CD4-positive, CD25-positive, alpha-beta regulatory T cell (primary cell): Measurements from ENCODE around the gene MSGN1. TPM values are rescaled to one million over a fixed set of nuclear protein-coding genes. Genes with fewer than 3 reads are reported as not detected.

Experiments used
- ATAC-seq, 2 donors: fragments of 150-1000 bp; cut with Tn5 transposase; one replicate each; pipeline ENCODE4 v1.10.0; 2021; ENCODE audit warnings: low read depth in 2 of 2, moderate number of reproducible peaks in 2 of 2, moderate library complexity in 1 of 2
- DNase-seq, 3 donors: peaks; one replicate each; pipeline versions ENCODE4 v3.0.0 to v3.0.0-alpha.2; 2012 to 2022; ENCODE audit warnings: mixed read lengths in 1 of 3
- H3K27ac ChIP-seq: one replicate; pipeline ENCODE4 v1.7.0; 2013; ENCODE audit warnings: mild to moderate bottlenecking, low read length; ENCODE audit not compliant: insufficient read depth, poor library complexity, severe bottlenecking
- H3K27me3 ChIP-seq: one replicate; pipeline ENCODE4 v1.7.0; 2013; ENCODE audit warnings: low read length; ENCODE audit not compliant: control insufficient read depth, insufficient read depth
- H3K36me3 ChIP-seq: one replicate; pipeline ENCODE4 v1.7.0; 2013; ENCODE audit warnings: mild to moderate bottlenecking, low read length, moderate library complexity; ENCODE audit not compliant: control insufficient read depth, insufficient read depth
- H3K4me1 ChIP-seq: 2 replicates; pipeline ENCODE4 v1.7.0; 2013; ENCODE audit warnings: mild to moderate bottlenecking, low read length; ENCODE audit not compliant: insufficient read depth, control insufficient read depth, poor library complexity, severe bottlenecking
- H3K4me3 ChIP-seq: one replicate; pipeline ENCODE4 v1.7.0; 2013; ENCODE audit warnings: low read depth, mild to moderate bottlenecking, low read length, moderate library complexity
- H3K9me3 ChIP-seq, 2 experiments: 1 replicate in 1 of 2; 2 replicates in 1 of 2; pipeline ENCODE4 v1.7.0; 2013; ENCODE audit warnings: low read length in 2 of 2, mild to moderate bottlenecking in 1 of 2, moderate library complexity in 1 of 2; ENCODE audit not compliant: control insufficient read depth in 2 of 2
- H3K27ac Mint-ChIP-seq, 3 donors: one replicate each; pipeline ENCODE4 v1.8.0; 2020 to 2022; ENCODE audit warnings: mild to moderate bottlenecking in 3 of 3, mixed read lengths in 3 of 3, moderate library complexity in 2 of 3
- H3K27me3 Mint-ChIP-seq: one replicate; pipeline ENCODE4 v1.8.0; 2022; ENCODE audit warnings: mild to moderate bottlenecking, mixed read lengths
- H3K36me3 Mint-ChIP-seq: one replicate; pipeline ENCODE4 v1.8.0; 2020; ENCODE audit warnings: mixed read lengths
- H3K4me1 Mint-ChIP-seq, 4 donors: one replicate each; pipeline ENCODE4 v1.8.0; 2020 to 2022; ENCODE audit warnings: mixed read lengths in 4 of 4, mild to moderate bottlenecking in 1 of 4
- H3K4me3 Mint-ChIP-seq, 4 donors: one replicate each; pipeline ENCODE4 v1.8.0; 2020 to 2022; ENCODE audit warnings: mild to moderate bottlenecking in 4 of 4, mixed read lengths in 4 of 4, moderate library complexity in 3 of 4
- H3K9me3 Mint-ChIP-seq, 7 donors: one replicate each; pipeline ENCODE4 v1.8.0; 2020 to 2022; ENCODE audit warnings: mixed read lengths in 7 of 7, mild to moderate bottlenecking in 3 of 7, moderate library complexity in 2 of 7
- polyA plus RNA-seq, 4 donors: library from polyadenylated mRNA; unstranded; fragments of 300-500 nt; fragmentation: Illumina TruSeq; gene quantifications; one replicate each; pipeline ENCODE4 v1.2.3, GENCODE V29; 2021
- total RNA-seq: library from RNA; stranded (reverse); gene quantifications from one replicate; pipeline ENCODE4 v1.2.3, GENCODE V29; 2022

The MSGN1 gene
- total and polyA plus RNA-seq, 5 donors from 2014 or later, result not detected

- no peaks in the 10 kb centered on the region for H3K36me3 Mint-ChIP-seq
These were observed 23.7 kb downstream of the MSGN1 start for GRCh38 chr2:17839959-17840358.

GRCh38 chr2:17843457-17843856 is 27.2 kb downstream of the MSGN1 start:
- ATAC-seq, result no peak

More at GRCh38 chr2:17839959-17840358, 23.7 kb downstream of the MSGN1 start:
- H3K4me3 Mint-ChIP-seq, result no peak overlapping the region
- DNase-seq (no peak), ATAC-seq (no peak)
- peaks cover 9% of the 10 kb centered on the region for H3K27me3 Mint-ChIP-seq
- peaks cover 2% of the 10 kb centered on the region for H3K27me3 ChIP-seq
- H3K4me1 Mint-ChIP-seq, result no peaks in the 10 kb centered on the region
- H3K9me3 Mint-ChIP-seq, result no peaks in the 10 kb centered on the region
- H3K36me3 ChIP-seq, result no peaks in the 10 kb centered on the region
- no peaks in the 10 kb centered on the region for H3K9me3 ChIP-seq
- H3K4me3 ChIP-seq, result no peak overlapping the region
- H3K4me1 ChIP-seq, result no peaks in the 10 kb centered on the region
- no peak overlapping the region for H3K27ac Mint-ChIP-seq
- no peak overlapping the region for H3K27ac ChIP-seq

GRCh38 chr2:17845806-17846205 is 29.5 kb downstream of the MSGN1 start:
- Histone ChIP-seq H3K36me3 (no peaks in the 10 kb centered on the region), H3K4me1 (no peaks in the 10 kb centered on the region), H3K27me3 (no peaks in the 10 kb centered on the region), H3K9me3 (no peaks in the 10 kb centered on the region), H3K27ac (no peak overlapping the region), H3K4me3 (no peak overlapping the region)
- Mint-ChIP-seq H3K4me1 (no peaks in the 10 kb centered on the region), H3K36me3 (no peaks in the 10 kb centered on the region), H3K9me3 (no peaks in the 10 kb centered on the region), H3K27ac (no peak overlapping the region), H3K4me3 (peak overlapping the region in 1 of 4 donors; percentile 56), H3K27me3 (no peaks in the 10 kb centered on the region)
- no peak for DNase-seq
- no peak for ATAC-seq

More at GRCh38 chr2:17843457-17843856, 27.2 kb downstream of the MSGN1 start:
- Mint-ChIP-seq H3K9me3 (no peaks in the 10 kb centered on the region), H3K4me3 (no peak overlapping the region), H3K36me3 (no peaks in the 10 kb centered on the region), H3K27ac (no peak overlapping the region), H3K27me3 (no peaks in the 10 kb centered on the region), H3K4me1 (no peaks in the 10 kb centered on the region)
- Histone ChIP-seq H3K27me3 (peaks cover 2% of the 10 kb centered on the region), H3K4me1 (no peaks in the 10 kb centered on the region), H3K36me3 (no peaks in the 10 kb centered on the region), H3K4me3 (no peak overlapping the region), H3K9me3 (no peaks in the 10 kb centered on the region), H3K27ac (no peak overlapping the region)
- no peak for DNase-seq

- Mint-ChIP-seq H3K27me3 (no peaks in the 10 kb centered on the region), H3K36me3 (no peaks in the 10 kb centered on the region), H3K9me3 (no peaks in the 10 kb centered on the region), H3K4me1 (no peaks in the 10 kb centered on the region), H3K27ac (no peak overlapping the region), H3K4me3 (no peak overlapping the region)
- H3K4me3 ChIP-seq, result no peak overlapping the region
- H3K4me1 ChIP-seq, result no peaks in the 10 kb centered on the region
- no peaks in the 10 kb centered on the region for H3K36me3 ChIP-seq
- ATAC-seq, result no peak
- no peaks in the 10 kb centered on the region for H3K9me3 ChIP-seq
- H3K27me3 ChIP-seq, result no peaks in the 10 kb centered on the region
- DNase-seq, result no peak
- H3K27ac ChIP-seq, result no peak overlapping the region
These were observed 30.4 kb downstream of the MSGN1 start for GRCh38 chr2:17846676-17847075.

DNA sequence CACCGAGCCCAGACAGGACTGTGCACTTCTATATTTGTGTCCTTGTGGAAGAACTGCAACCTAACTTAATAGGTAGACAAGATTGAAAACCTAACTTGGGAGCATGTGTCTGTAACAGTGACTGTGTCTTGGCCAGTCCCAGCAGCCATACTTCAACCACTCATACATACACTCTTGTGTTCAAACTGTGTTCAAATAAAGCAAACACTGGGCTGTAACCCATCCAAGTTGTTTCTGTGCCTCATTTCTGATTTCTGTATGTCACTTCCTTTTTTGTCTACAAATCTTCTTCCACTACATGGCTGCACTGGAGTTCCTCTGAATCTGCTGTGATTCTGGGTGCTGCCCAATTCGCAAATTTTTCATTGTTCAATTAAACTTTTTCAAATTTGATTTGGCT is 31.0 kb downstream of the MSGN1 start:
- H3K36me3 Mint-ChIP-seq, result no peaks in the 10 kb centered on the region
- Histone ChIP-seq H3K27ac (no peak overlapping the region), H3K27me3 (no peaks in the 10 kb centered on the region), H3K4me3 (no peak overlapping the region), H3K36me3 (no peaks in the 10 kb centered on the region), H3K4me1 (no peaks in the 10 kb centered on the region), H3K9me3 (no peaks in the 10 kb centered on the region)
- ATAC-seq (no peak), DNase-seq (no peak)
- H3K27me3 Mint-ChIP-seq, result no peaks in the 10 kb centered on the region
- no peak overlapping the region for H3K27ac Mint-ChIP-seq
- no peak overlapping the region for H3K4me3 Mint-ChIP-seq
- H3K4me1 Mint-ChIP-seq, result no peaks in the 10 kb centered on the region
- no peaks in the 10 kb centered on the region for H3K9me3 Mint-ChIP-seq

DNA sequence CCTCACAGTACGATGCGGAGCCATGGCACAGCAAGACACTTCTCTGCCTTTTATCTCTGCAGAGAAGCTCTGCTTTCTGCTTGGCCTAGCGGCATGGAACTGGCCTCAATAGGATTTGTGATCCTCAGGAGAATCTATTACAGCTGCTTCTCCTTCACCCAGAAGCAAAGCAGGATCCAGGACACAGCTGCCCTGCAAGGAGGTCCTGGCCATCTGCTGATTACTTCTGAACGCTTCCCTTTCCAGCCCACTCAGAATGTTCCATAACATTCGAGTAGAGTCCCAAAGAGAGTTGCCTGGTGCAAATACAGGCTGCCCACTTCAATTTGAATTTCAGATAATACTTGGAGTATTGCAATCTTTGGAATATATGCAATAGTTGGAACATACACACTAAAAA is 33.0 kb downstream of the MSGN1 start:
- Mint-ChIP-seq H3K27ac (peak overlapping the region in 1 of 3 donors; percentile 48), H3K27me3 (no peaks in the 10 kb centered on the region), H3K4me1 (no peaks in the 10 kb centered on the region), H3K4me3 (no peak overlapping the region), H3K36me3 (no peaks in the 10 kb centered on the region), H3K9me3 (no peaks in the 10 kb centered on the region)
- Histone ChIP-seq H3K9me3 (no peaks in the 10 kb centered on the region), H3K36me3 (no peaks in the 10 kb centered on the region), H3K4me3 (no peak overlapping the region), H3K27me3 (no peaks in the 10 kb centered on the region), H3K27ac (no peak overlapping the region), H3K4me1 (no peaks in the 10 kb centered on the region)
- DNase-seq (no peak), ATAC-seq (no peak)

GRCh38 chr2:17850151-17850550 is 33.9 kb downstream of the MSGN1 start:
- H3K27me3 Mint-ChIP-seq, result no peaks in the 10 kb centered on the region
- no peaks in the 10 kb centered on the region for H3K36me3 Mint-ChIP-seq
- Histone ChIP-seq H3K9me3 (no peaks in the 10 kb centered on the region), H3K4me3 (no peak overlapping the region), H3K27me3 (no peaks in the 10 kb centered on the region), H3K4me1 (no peaks in the 10 kb centered on the region), H3K36me3 (no peaks in the 10 kb centered on the region), H3K27ac (no peak overlapping the region)
- H3K9me3 Mint-ChIP-seq, result no peaks in the 10 kb centered on the region
- no peak overlapping the region for H3K4me3 Mint-ChIP-seq
- H3K4me1 Mint-ChIP-seq, result no peaks in the 10 kb centered on the region
- ATAC-seq (no peak), DNase-seq (no peak)
- no peak overlapping the region for H3K27ac Mint-ChIP-seq

GRCh38 chr2:17851731-17852585 is 35.7 kb downstream of the MSGN1 start:
- no peak overlapping the region for H3K27ac ChIP-seq
- Mint-ChIP-seq H3K36me3 (no peaks in the 10 kb centered on the region), H3K4me3 (no peak overlapping the region), H3K27ac (no peak overlapping the region), H3K27me3 (no peaks in the 10 kb centered on the region), H3K4me1 (no peaks in the 10 kb centered on the region), H3K9me3 (peaks cover 0 to 1% (median 0%) of the 10 kb centered on the region in 7 donors)
- peaks cover 4% of the 10 kb centered on the region for H3K27me3 ChIP-seq
- H3K9me3 ChIP-seq, result no peaks in the 10 kb centered on the region
- peak in 1 of 2 donors; percentile 28 for ATAC-seq
- no peaks in the 10 kb centered on the region for H3K36me3 ChIP-seq
- no peak overlapping the region for H3K4me3 ChIP-seq
- no peaks in the 10 kb centered on the region for H3K4me1 ChIP-seq
- DNase-seq, result peak in 1 of 3 donors; percentile 38
